Globus pallidus (tissue), 1 donor: ENCODE data around the gene AUTS2.
A peak's percentile ranks its signal among the peaks of the same experiment; 100 is the strongest.

Experiments
- DNase-seq: peaks from one replicate; pipeline ENCODE4 v3.0.0-alpha.2; 2015; ENCODE audit warnings: low spot score

The AUTS2 gene

GRCh38 chr7:70693686-70694433, 1095.6 kb downstream of the AUTS2 start:
- peak; percentile 75 for DNase-seq

- DNase-seq = peak; percentile 57
Observed at GRCh38 chr7:70694434-70694970, 1096.2 kb downstream of the AUTS2 start.

GRCh38 chr7:70694971-70695794, 1096.9 kb downstream of the AUTS2 start:
- no peak for DNase-seq

GRCh38 chr7:70695795-70696083, 1097.5 kb downstream of the AUTS2 start:
- no peak for DNase-seq

GRCh38 chr7:70696201-70696754, 1098.0 kb downstream of the AUTS2 start:
- no peak for DNase-seq

GRCh38 chr7:70698219-70698832, 1100.1 kb downstream of the AUTS2 start:
- peak; percentile 66 for DNase-seq

GRCh38 chr7:70699271-70699670, 1101.0 kb downstream of the AUTS2 start:
- no peak for DNase-seq

- no peak for DNase-seq
Observed at GRCh38 chr7:70700055-70700940, 1102.0 kb downstream of the AUTS2 start.

GRCh38 chr7:70700941-70701425, 1102.7 kb downstream of the AUTS2 start:
- DNase-seq = no peak

GRCh38 chr7:70701477-70701876, 1103.2 kb downstream of the AUTS2 start:
- no peak for DNase-seq

GRCh38 chr7:70701991-70702390, 1103.7 kb downstream of the AUTS2 start:
- no peak for DNase-seq

GRCh38 chr7:70703785-70704184, 1105.5 kb downstream of the AUTS2 start:
- no peak for DNase-seq

- DNase-seq = no peak
Observed at GRCh38 chr7:70704831-70705346, 1106.6 kb downstream of the AUTS2 start.

- DNase-seq = no peak
Observed at GRCh38 chr7:70706204-70706603, 1107.9 kb downstream of the AUTS2 start.

- no peak for DNase-seq
Observed at GRCh38 chr7:70706698-70707097, 1108.4 kb downstream of the AUTS2 start.

- no peak for DNase-seq
Observed at GRCh38 chr7:70707823-70708243, 1109.6 kb downstream of the AUTS2 start.

- no peak for DNase-seq
Observed at GRCh38 chr7:70710011-70710480, 1111.8 kb downstream of the AUTS2 start.

- DNase-seq = no peak
Observed at GRCh38 chr7:70710651-70711050, 1112.4 kb downstream of the AUTS2 start.

- DNase-seq = no peak
Observed at GRCh38 chr7:70711452-70711851, 1113.2 kb downstream of the AUTS2 start.

GRCh38 chr7:70712942-70713341, 1114.7 kb downstream of the AUTS2 start:
- DNase-seq = no peak

- no peak for DNase-seq
Observed at GRCh38 chr7:70714506-70715038, 1116.3 kb downstream of the AUTS2 start.
